ENCODE data around the gene GSN. TPM values are rescaled to one million over a fixed set of nuclear protein-coding genes. Genes with fewer than 3 reads are reported as not detected.

Gene GSN
- total RNA-seq, 1 donor: 254 TPM

DNA sequence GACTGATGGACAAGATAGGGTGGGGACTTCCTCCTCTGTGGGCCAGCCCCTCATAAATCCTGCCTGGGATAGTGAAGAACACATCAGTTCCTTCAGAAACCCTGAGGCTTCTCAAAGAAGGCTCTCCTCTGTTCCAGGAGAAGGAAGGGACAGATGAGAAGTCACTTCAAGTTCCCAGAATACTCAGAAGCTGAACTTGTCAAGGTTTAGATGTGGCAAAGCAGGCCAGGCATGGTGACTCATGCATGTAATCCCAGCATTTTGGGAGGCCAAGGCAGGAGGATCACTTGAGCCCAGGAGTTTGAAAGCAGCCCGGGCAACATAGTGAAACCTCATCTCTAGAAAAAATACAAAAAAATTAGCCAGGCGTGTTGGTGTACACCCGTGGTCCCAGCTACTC is 63.6 kb downstream of the GSN start:
- DNase-seq (ENCODE audit: low read depth): no peak
- no peak overlapping the region for H3K4me3 ChIP-seq (ENCODE audit: low read depth, low read length)
- TF ChIP-seq, protein P1, sequence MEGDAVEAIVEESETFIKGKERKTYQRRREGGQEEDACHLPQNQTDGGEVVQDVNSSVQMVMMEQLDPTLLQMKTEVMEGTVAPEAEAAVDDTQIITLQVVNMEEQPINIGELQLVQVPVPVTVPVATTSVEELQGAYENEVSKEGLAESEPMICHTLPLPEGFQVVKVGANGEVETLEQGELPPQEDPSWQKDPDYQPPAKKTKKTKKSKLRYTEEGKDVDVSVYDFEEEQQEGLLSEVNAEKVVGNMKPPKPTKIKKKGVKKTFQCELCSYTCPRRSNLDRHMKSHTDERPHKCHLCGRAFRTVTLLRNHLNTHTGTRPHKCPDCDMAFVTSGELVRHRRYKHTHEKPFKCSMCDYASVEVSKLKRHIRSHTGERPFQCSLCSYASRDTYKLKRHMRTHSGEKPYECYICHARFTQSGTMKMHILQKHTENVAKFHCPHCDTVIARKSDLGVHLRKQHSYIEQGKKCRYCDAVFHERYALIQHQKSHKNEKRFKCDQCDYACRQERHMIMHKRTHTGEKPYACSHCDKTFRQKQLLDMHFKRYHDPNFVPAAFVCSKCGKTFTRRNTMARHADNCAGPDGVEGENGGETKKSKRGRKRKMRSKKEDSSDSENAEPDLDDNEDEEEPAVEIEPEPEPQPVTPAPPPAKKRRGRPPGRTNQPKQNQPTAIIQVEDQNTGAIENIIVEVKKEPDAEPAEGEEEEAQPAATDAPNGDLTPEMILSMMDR (IDR thresholded peaks at IDR 0.05; ENCODE audit: insufficient read depth, low read depth, low read length): no peak

DNA sequence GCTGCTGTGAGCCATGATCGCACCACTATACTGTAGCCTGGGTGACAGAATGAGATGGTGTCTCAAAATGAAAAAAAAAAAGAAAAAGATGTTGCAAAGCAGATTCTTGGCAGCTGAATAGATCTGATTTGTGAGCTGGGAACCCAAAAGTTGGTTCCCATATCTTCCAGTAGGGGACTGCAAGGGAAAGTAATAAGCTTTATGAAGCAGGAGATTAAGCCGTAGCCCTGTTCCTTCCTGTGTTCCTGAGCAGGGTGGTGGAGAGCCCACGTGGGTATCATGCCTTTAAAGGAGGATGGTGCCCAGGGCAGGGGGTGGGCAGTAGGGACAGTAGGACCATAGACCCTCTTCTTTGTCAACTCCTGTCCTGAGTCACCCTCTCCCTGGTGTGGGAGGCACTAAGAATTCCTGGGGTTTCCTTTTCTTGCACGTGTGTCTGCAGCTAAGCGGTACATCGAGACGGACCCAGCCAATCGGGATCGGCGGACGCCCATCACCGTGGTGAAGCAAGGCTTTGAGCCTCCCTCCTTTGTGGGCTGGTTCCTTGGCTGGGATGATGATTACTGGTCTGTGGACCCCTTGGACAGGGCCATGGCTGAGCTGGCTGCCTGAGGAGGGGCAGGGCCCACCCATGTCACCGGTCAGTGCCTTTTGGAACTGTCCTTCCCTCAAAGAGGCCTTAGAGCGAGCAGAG is 64.2 kb downstream of the GSN start:
- TF ChIP-seq, protein P1 (IDR thresholded peaks at IDR 0.05; ENCODE audit: insufficient read depth, low read depth, low read length): peak; percentile 66
- no peak overlapping the region for H3K4me3 ChIP-seq (ENCODE audit: low read depth, low read length)
- DNase-seq (ENCODE audit: low read depth): peak; percentile 78

DNA sequence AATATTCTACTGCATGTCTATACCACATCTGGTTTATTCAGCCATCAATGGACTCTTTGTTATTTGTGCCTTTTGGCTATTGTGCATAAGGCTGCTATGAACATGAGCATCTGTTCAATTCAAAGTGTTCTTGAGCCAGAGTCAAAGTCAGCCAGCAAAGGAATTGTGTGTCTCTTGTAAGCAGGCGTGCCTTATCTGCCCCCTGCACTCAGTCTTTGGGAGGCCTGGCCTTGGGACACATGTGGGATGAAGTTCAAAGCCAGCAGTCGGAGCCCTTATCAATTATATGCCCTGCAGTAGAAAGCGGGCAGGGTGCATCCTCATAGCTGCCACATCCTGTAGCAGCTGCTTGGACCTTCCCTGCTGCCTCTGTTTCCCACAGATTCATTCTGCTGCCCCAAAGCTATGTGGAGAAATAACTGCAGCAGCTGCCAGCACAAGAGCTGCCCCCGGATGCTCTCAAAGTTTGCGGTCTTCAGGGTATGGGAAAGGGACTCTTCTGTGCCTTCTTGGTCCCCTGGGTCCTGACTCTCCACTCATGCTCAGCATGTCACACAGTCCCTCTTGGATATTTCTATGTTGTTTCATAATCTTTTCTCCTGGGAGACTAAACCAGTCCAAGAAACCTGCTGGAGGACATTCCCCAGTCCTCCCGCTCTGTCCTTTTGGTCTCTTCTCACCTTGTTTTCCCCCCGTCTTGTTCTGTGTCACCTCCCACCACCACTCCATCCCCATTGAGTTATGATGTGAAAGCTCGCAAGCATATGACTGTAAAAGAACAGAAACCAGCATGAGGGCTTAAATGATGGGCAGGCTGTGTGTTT is 66.2 kb downstream of the GSN start:
- DNase-seq (ENCODE audit: low read depth): no peak
- TF ChIP-seq, protein P1 (IDR thresholded peaks at IDR 0.05; ENCODE audit: insufficient read depth, low read depth, low read length): no peak
- no peak overlapping the region for H3K4me3 ChIP-seq (ENCODE audit: low read depth, low read length)

DNA sequence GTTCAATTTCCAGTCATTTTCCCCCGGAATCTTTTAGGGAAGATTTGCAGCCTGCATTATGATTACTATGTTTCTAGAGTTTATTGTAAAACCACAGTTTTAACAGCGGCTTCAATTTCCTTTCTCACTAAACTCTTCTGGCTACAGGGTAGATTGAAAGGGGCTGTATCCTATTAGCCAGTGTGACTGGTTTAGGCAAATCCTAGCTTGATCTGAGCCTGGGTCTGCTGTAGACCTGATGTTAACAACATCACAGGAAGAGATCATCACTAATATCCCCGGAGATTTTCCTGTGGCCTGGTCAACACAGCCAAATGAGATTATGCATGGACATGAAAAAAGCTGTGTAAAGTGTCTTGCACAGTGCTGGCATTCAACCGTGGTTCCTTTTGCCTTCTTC is 68.7 kb downstream of the GSN start:
- H3K4me3 ChIP-seq (ENCODE audit: low read depth, low read length): no peak overlapping the region
- no peak for DNase-seq (ENCODE audit: low read depth)
- TF ChIP-seq, protein P1 (IDR thresholded peaks at IDR 0.05; ENCODE audit: insufficient read depth, low read depth, low read length): no peak

DNA sequence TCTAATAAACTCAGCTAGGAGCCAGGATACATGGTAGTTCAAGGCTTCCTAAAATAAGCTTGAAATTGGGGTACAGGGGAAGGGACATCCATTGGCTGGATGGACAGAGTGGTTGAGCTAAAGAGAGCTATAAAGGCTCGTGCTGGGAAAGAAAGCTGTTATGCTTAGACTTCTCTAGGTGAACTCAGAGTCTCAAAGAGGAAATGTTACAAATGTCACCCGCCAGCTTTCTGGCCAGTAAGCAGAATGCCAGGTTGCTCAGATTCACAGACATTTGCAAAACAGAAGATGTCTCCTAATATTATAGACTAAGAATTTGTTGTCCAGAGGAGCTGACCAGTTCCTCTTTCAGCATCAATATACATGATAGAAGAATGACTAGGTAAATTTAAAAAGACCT is 71.5 kb downstream of the GSN start:
- DNase-seq (ENCODE audit: low read depth): no peak
- TF ChIP-seq, protein P1 (IDR thresholded peaks at IDR 0.05; ENCODE audit: insufficient read depth, low read depth, low read length): no peak
- no peak overlapping the region for H3K4me3 ChIP-seq (ENCODE audit: low read depth, low read length)

DNA sequence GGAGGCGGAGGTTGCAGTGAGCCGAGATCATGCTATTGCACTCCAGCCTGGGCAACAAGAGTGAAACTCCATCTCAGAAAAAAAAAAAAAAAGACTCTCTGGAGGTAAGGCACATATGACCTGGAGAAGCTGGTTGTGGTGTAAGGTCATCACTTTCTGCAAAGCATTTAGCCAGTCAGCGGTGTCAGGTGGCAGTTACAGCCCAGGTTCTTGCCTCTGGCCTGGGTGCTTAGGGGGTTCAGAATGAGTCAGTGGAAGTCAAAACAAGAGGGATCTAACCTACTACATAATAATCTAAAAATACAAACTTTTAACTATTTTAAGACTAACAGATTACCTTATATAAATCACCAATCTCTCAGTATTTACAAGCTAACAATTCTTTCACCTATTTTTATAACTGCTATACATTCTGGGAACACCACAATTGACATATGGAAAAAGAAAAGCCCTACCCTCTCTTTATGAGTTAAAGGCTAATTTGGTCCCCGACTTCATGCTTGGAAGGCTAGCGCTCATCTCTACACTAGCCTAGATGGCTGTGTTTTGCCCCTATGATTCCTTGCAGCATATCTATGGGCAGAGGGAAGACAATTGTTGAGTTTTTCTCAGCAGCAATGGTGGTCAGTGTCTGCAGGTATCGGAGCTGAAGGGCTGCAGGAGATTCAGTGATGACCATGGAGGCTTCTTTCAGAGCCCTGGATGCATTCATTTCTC is 72.9 kb downstream of the GSN start:
- no peak overlapping the region for H3K4me3 ChIP-seq (ENCODE audit: low read depth, low read length)
- TF ChIP-seq, protein P1 (IDR thresholded peaks at IDR 0.05; ENCODE audit: insufficient read depth, low read depth, low read length): no peak
- DNase-seq (ENCODE audit: low read depth): no peak

All from fibroblast of villous mesenchyme (primary cell).